Activated naive CD4-positive, alpha-beta T cell treated with anti-CD3 and anti-CD28 coated beads, Interleukin-2, amount 50 U/mL, for 24 hours (primary cell): ENCODE results near the gene MMP14.
"Not testable (repeated sequence)": the region's sequence is repeated elsewhere in the genome, so short reads cannot be mapped to it uniquely, and the experiment has no call there.

Experiments used
- H3K27ac Mint-ChIP-seq: one replicate; pipeline ENCODE4 v1.8.0; 2021; ENCODE audit warnings: mild to moderate bottlenecking, mixed read lengths
- H3K27me3 Mint-ChIP-seq: one replicate; pipeline ENCODE4 v1.8.0; 2021; ENCODE audit warnings: mixed read lengths
- H3K36me3 Mint-ChIP-seq: one replicate; pipeline ENCODE4 v1.8.0; 2021; ENCODE audit warnings: mixed read lengths
- H3K4me1 Mint-ChIP-seq: one replicate; pipeline ENCODE4 v1.8.0; 2021; ENCODE audit warnings: mixed read lengths
- H3K4me3 Mint-ChIP-seq: one replicate; pipeline ENCODE4 v1.8.0; 2021; ENCODE audit warnings: mild to moderate bottlenecking, mixed read lengths
- H3K9me3 Mint-ChIP-seq: one replicate; pipeline ENCODE4 v1.8.0; 2021; ENCODE audit warnings: mixed read lengths

The MMP14 gene

DNA sequence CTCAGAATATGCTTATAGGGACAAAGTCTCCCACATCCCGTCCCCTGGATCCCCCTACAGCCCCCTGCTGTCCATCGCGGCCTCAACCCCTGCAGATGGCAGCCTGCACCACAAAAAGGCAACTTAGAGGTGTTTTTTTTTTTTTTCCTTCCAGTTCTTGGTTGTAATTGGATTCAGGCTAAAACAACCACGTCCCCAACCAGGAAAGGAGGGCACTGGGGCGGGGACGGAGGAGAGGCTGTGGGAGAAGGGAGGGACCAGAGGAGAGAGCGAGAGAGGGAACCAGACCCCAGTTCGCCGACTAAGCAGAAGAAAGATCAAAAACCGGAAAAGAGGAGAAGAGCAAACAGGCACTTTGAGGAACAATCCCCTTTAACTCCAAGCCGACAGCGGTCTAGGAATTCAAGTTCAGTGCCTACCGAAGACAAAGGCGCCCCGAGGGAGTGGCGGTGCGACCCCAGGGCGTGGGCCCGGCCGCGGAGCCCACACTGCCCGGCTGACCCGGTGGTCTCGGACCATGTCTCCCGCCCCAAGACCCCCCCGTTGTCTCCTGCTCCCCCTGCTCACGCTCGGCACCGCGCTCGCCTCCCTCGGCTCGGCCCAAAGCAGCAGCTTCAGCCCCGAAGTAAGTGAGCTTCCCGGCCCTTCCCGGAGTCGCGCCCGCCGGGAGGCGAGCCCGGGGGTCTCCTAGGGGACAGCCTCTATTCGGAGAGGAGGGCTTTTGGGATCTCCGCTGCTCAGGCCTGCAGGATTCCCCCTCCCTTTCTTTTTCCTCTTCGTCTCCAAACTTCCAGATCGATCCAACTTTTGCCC, at the start of gene MMP14:
MMP14 (plus strand) TSS at position 285 of the 813 bp plus-strand sequence; CDS start at position 518, 233 bp downstream.
- Mint-ChIP-seq H3K27me3 (no peaks in the 10 kb centered on the region), H3K4me1 (peaks cover 35% of the 10 kb centered on the region), H3K27ac (peak within 1 kb of the TSS; percentile 90), H3K9me3 (no peaks in the 10 kb centered on the region), H3K4me3 (peak within 1 kb of the TSS; percentile 91), H3K36me3 (peaks cover 14% of the 10 kb centered on the region)

DNA sequence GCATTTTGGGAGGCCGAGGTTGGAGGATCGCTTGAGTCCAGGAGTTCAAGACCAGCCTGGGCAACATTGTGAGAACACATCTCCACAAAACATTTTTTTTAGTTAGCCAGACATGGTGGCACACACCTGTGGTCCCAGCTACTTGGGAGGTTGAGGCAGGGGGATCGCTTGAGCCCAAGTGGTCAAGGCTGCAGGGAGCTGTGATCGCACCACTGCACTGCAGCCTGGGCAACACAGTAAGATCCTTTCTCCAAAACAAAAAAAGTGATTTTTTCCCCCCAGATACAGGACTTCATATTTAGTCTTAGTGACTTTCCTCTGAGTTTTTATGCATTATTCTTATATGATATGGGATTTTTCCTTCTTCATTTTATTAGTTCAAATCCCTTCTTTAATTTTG, 49.7 kb upstream of the MMP14 start:
- no peak overlapping the region for H3K4me3 Mint-ChIP-seq
- no peak overlapping the region for H3K27ac Mint-ChIP-seq
- no peaks in the 10 kb centered on the region for H3K27me3 Mint-ChIP-seq
- H3K9me3 Mint-ChIP-seq, result no peaks in the 10 kb centered on the region
- no peaks in the 10 kb centered on the region for H3K36me3 Mint-ChIP-seq
- no peaks in the 10 kb centered on the region for H3K4me1 Mint-ChIP-seq

DNA sequence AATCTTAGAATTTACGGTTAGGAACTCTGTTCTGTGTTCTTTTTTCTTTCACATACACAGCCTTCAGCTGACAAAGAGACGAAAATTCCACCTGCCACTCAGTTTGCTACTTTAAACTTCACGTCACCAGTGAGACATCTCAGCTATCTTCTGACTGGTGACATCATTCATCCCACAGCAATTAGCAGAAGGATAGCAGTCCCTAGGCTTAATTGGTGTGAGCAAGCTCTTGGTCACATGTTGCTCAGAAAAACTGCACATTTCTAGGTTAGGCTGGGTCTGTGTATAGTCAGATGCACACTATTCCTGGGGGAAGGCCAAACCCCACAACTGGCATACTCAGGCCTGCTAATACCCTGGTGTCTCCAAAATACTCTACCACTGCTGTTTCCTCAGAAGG, 45.1 kb upstream of the MMP14 start:
- Mint-ChIP-seq H3K27ac (no peak overlapping the region), H3K36me3 (no peaks in the 10 kb centered on the region), H3K4me3 (no peak overlapping the region), H3K27me3 (peaks cover 1% of the 10 kb centered on the region), H3K4me1 (no peaks in the 10 kb centered on the region), H3K9me3 (no peaks in the 10 kb centered on the region)

DNA sequence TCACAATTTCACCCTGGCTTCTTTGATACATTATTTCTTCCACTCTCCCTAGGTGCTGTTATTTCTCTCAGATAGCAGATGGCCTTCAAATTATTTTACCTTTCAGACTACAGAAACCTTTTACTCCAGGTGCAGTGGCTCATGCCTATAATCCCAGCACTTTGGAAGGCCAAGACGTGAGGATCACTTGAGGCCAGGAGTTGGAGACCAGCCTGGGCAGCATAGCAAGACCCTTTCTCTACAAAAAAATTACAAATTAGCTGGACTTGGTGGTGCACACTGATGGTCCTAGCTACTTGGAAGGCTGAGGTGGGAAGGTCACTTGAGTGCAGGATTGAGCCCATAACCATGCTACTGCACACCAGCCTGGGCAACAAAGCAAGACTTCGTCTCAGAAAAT, 44.2 kb upstream of the MMP14 start:
- Mint-ChIP-seq H3K9me3 (no peaks in the 10 kb centered on the region), H3K27ac (no peak overlapping the region), H3K4me3 (no peak overlapping the region), H3K36me3 (no peaks in the 10 kb centered on the region), H3K27me3 (peaks cover 1% of the 10 kb centered on the region), H3K4me1 (no peaks in the 10 kb centered on the region)

DNA sequence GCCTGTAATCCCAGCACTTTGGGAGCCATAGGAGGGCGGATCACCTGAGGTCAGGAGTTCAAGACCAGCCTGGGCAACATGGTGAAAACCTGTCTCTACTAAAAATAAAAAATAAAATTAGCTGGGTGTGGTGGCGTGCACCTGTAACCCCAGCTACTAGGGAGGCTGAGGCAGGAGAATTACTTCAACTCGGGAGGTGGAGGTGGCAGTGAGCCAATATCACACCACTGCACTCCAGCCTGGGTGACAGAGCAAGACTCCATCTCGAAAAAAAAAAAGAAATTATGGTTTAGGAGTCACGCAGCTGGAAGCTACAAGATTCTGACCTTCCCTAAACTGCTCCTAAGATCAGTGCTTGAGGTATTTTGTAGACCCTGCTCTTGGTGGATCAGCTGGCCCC, 42.8 kb upstream of the MMP14 start:
- H3K4me1 Mint-ChIP-seq, H3K27ac Mint-ChIP-seq: not testable (repeated sequence)

DNA sequence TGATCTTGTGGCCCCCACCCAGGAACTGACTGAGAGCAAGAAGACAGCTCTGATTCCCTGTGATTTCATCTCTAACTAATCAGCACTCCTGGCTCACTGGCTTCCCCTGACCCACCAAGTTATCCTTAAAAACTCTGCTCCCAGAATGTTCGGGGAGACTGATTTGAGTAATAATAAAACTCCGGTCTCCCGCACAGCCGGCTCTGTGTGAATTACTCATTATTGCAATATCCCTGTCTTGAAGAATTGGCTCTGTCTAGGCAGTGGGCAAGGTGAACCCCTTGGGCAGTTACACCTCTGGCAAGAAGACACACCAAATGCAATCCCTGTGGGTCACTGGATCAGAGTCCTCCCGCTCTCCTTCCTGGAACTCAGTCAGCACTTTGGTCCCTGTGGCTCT, 42.4 kb upstream of the MMP14 start:
- Mint-ChIP-seq H3K9me3 (no peaks in the 10 kb centered on the region), H3K4me1 (no peaks in the 10 kb centered on the region), H3K36me3 (no peaks in the 10 kb centered on the region), H3K27me3 (peaks cover 1% of the 10 kb centered on the region), H3K27ac (peak overlapping the region; percentile 55), H3K4me3 (no peak overlapping the region)

More for the DNA sequence above, 42.8 kb upstream of the MMP14 start:
- H3K27me3 Mint-ChIP-seq, H3K4me3 Mint-ChIP-seq, H3K36me3 Mint-ChIP-seq, H3K9me3 Mint-ChIP-seq: not testable (repeated sequence)

DNA sequence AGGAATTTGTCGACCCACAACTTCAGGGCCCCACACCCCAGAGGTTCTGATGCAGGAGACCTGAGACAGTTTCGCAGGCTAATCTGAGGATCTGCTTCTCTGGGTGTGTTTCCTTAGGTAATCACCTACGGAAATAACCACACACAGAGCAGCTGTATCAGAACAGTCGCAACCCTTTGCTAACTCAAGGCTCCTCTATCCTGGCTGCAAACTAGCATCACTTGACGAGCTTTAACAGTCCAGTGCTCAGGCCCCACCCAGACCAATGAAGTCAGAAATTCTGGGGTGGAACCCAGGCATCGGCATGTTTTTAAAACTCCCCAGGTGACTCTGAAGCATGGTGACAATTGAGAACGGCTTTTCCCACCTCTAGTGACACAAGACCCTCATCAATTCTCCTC, 41.8 kb upstream of the MMP14 start:
- Mint-ChIP-seq H3K27ac (no peak overlapping the region), H3K27me3 (peaks cover 1% of the 10 kb centered on the region), H3K4me3 (no peak overlapping the region), H3K36me3 (no peaks in the 10 kb centered on the region), H3K4me1 (no peaks in the 10 kb centered on the region), H3K9me3 (no peaks in the 10 kb centered on the region)

DNA sequence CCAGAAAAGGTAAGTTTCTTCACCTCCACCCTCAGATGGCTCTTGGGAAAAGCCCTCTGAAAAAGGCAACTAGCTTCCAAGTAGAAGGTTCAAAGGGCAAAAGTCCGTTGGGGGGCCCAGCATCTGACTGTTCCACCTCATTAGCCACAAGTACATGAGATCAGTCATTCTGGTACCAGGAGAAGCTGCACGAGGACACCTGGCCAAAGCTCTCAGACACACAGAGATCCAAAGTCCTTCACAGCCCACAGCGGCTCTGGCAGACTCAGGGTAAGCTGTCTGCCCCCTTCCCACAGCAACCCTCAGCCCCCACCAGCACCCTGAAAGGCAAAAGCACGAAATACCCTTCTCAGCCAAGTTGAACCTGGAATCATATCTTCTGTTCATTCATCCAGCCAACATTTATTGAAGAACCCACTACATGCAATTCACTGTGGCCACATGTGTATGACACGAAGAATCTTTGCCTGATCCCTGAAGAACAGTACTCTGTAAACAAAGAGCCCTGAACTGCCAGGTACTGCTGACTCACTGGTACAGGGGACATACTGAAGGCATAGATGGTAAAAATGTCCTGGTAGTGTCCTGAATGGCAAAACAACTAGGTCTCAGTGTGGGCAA, 40.2 kb upstream of the MMP14 start:
- H3K4me1 Mint-ChIP-seq, result no peaks in the 10 kb centered on the region
- H3K36me3 Mint-ChIP-seq, result no peaks in the 10 kb centered on the region
- H3K4me3 Mint-ChIP-seq, result no peak overlapping the region
- H3K9me3 Mint-ChIP-seq, result no peaks in the 10 kb centered on the region
- H3K27me3 Mint-ChIP-seq, result peaks cover 1% of the 10 kb centered on the region
- H3K27ac Mint-ChIP-seq, result no peak overlapping the region

DNA sequence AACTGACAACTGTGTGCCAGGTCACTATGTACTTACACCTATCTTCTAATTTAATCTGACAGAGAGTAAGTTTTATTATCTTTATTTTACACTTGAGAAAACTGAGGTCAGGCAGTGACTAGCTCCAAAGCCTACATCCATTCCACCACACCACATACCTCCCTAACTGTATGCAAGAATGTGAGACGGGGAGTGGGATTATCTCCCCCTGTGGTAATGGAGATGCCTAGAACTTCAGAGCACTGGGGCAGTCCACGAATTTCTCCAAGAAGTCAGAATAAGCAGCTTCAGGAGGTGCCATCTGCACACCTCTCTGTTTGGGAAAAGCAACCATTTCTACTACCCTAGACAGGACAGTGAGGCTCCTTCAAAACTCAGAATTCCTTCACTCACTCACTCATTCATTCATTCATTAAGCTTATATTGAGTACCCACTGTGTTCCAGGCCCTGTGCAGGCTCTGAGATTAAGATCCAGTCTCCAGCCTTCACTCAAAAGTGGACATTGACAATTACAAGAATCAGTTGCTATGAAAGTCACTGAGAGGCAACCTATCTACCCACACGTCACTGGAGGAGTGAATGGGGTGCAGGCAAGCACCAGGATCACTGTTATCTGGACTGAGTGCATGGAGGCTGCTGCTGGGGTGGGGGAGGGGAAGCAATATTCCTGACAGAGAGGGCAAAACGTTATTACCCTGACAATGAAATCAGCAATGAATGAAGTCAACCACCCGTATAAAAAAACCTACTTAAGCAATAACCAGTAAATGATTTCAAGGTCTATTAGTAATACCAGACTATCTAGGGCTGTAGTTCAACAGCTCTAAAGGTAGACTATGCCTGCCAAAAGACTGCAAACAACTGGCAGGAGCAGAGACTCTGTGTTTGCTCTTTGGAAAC, 39.1 kb upstream of the MMP14 start:
- H3K27ac Mint-ChIP-seq, result no peak overlapping the region
- H3K27me3 Mint-ChIP-seq, result peaks cover 3% of the 10 kb centered on the region
- no peaks in the 10 kb centered on the region for H3K4me1 Mint-ChIP-seq
- H3K9me3 Mint-ChIP-seq, result no peaks in the 10 kb centered on the region
- no peak overlapping the region for H3K4me3 Mint-ChIP-seq
- H3K36me3 Mint-ChIP-seq, result no peaks in the 10 kb centered on the region

DNA sequence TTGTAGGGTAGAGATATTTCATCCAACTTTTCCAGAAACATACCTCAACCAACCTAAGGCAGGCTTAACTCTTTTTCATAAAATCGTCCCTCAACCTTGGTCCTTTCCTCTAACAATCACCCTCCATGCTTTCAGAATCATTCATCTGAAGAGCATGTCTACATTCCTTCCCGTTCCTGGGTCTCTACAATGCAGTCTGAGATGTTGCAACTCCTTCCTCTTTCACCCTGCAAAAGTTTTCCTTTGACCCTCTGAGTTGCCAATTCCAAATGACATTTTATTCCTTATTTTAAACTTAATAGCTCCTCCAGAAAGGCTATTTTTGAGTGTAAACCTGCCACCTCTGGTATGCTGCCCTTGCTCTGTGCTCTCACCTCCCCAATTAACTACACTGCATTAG, 37.9 kb upstream of the MMP14 start:
- no peak overlapping the region for H3K4me3 Mint-ChIP-seq
- no peaks in the 10 kb centered on the region for H3K36me3 Mint-ChIP-seq
- H3K9me3 Mint-ChIP-seq, result no peaks in the 10 kb centered on the region
- H3K27me3 Mint-ChIP-seq, result peaks cover 3% of the 10 kb centered on the region
- no peak overlapping the region for H3K27ac Mint-ChIP-seq
- H3K4me1 Mint-ChIP-seq, result no peaks in the 10 kb centered on the region

DNA sequence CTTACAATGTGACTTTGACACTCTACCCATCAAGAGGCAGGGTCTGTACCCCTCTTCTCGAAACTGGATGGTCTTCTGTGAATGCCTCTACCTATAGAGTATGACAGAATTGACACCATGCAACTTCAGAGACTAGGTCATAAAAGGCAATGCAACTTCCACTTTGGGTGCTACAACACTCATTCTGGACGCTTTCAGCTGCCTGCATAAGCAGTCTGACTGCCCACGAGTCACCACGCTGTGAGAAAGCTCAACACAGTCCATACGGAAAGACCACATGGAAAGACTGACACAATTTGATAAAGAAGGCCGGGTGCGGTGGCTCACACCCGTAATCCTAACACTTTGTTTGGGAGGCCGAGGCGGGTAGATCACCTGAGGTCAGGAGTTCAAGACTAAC, 36.0 kb upstream of the MMP14 start:
- no peaks in the 10 kb centered on the region for H3K36me3 Mint-ChIP-seq
- H3K27ac Mint-ChIP-seq, result no peak overlapping the region
- peaks cover 3% of the 10 kb centered on the region for H3K27me3 Mint-ChIP-seq
- no peaks in the 10 kb centered on the region for H3K9me3 Mint-ChIP-seq
- H3K4me1 Mint-ChIP-seq, result no peaks in the 10 kb centered on the region
- no peak overlapping the region for H3K4me3 Mint-ChIP-seq

DNA sequence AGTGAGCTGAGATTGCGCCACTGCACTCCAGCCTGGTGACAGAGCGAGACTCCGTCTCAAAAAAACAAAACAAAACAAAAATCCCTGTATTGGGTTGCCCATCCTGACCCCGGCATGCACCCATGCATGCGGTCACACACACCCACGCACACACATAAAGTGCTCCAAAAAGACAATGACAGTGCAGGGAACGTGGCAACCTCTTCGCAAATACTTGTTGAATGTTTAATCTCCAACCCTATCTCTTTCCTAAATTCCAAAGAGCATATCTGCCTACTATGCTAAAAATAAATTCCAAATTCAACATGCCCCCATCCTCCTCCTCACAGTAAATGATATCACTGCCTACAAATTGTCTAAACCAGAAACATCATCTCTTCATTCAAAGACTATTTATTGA, 34.7 kb upstream of the MMP14 start:
- Mint-ChIP-seq H3K36me3 (no peaks in the 10 kb centered on the region), H3K27ac (no peak overlapping the region), H3K4me3 (no peak overlapping the region), H3K27me3 (peaks cover 2% of the 10 kb centered on the region), H3K4me1 (no peaks in the 10 kb centered on the region), H3K9me3 (no peaks in the 10 kb centered on the region)

DNA sequence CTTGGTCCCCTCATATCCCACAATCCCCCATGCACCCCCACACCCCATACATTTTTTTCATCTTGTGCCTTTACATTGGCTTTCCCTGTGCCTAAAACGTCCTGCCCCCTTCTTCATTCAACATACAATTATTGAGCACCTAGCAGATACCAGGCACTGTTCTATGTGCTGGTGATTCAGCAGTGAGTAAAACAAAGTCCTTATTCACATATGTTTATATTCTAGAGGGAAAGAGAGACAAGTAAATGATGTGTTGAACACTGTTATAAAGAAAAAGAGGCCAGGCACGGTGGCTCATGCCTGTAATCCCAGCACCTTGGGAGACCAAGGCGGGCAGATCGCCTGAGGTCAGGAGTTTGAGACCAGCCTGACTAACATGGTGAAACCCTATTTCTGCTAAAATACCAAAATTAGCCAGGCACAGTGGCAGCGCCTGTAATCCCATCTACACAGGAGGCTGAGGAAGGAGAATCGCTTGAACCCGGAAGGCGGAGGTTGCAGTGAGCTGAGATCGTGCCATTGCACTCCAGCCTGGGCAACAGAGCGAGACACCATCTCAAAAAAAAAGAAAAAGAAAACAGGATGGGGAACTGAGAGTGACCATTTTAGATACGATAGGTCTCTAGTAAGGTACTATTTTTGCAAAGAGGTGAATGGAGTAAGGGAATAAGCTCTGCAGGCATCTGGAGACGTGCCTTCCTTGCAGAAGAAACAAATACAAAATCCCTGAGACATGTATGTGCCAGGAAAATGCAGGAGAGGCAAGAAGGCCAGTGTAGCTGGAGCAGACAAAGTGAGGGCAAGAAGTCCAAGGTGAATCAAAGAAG, 33.3 kb upstream of the MMP14 start:
- H3K27me3 Mint-ChIP-seq, result peaks cover 2% of the 10 kb centered on the region
- no peak overlapping the region for H3K27ac Mint-ChIP-seq
- H3K4me1 Mint-ChIP-seq, result no peaks in the 10 kb centered on the region
- no peaks in the 10 kb centered on the region for H3K36me3 Mint-ChIP-seq
- no peak overlapping the region for H3K4me3 Mint-ChIP-seq
- no peaks in the 10 kb centered on the region for H3K9me3 Mint-ChIP-seq

DNA sequence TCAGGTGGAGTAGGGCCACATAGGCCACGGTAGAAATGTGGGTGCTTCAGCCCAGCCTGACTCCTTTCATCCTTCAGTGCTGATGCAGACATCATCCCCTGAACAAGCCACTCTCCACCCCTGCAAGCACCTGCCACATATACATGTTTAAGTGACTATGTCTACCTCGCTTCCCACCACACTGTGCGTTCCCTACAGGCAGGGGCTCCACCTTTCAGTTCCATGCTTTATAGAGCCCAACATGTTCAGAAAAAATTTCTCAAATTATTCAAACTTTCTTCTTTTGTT, 32.8 kb upstream of the MMP14 start:
- H3K27ac Mint-ChIP-seq, result no peak overlapping the region
- H3K4me3 Mint-ChIP-seq, result no peak overlapping the region
- no peaks in the 10 kb centered on the region for H3K9me3 Mint-ChIP-seq
- H3K4me1 Mint-ChIP-seq, result no peaks in the 10 kb centered on the region
- no peaks in the 10 kb centered on the region for H3K36me3 Mint-ChIP-seq
- H3K27me3 Mint-ChIP-seq, result peaks cover 2% of the 10 kb centered on the region

DNA sequence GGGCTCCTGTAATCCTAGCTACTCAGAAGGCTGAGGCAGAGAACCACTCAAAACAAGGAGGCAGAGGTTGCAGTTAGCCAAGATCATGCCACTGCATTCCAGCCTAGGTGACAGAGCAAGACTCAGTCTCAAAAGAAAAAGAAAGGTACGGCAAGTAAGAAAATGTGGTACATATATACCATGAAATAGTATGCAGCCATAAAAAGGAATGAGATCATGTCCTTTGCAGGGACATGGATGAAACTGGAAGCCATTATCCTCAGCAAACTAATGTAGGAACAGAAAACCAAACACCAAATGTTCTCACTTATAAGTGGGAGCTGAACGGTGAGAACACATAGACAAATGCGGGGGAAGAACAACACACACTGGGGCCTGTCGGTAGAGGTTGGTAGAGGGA, 31.1 kb upstream of the MMP14 start:
- H3K27ac Mint-ChIP-seq, H3K4me3 Mint-ChIP-seq, H3K36me3 Mint-ChIP-seq, H3K9me3 Mint-ChIP-seq, H3K27me3 Mint-ChIP-seq, H3K4me1 Mint-ChIP-seq: not testable (repeated sequence)
